DOHH2 (cell line): ENCODE measurements around the gene PDE3B.
A peak's percentile ranks its signal among the peaks of the same experiment; 100 is the strongest.
"Not testable (repeated sequence)": the region's sequence is repeated elsewhere in the genome, so short reads cannot be mapped to it uniquely, and the experiment has no call there.

Experiments
- H3F3A ChIP-seq: fragments of 200-600 bp; sonication (generic), shearing (Covaris generic); 2 replicates; pipeline ENCODE4 v1.6.0; 2016; ENCODE audit warnings: antibody characterized with exemption, mild to moderate bottlenecking; ENCODE audit not compliant: control insufficient read depth, insufficient read depth
- H3K27ac ChIP-seq: fragments of 200-600 bp; sonication (generic); 2 replicates; pipeline ENCODE4 v1.5.1; 2014; ENCODE audit warnings: low read depth, mild to moderate bottlenecking, low read length, moderate library complexity
- H3K27me3 ChIP-seq: fragments of 200-600 bp; sonication (generic); 2 replicates; pipeline ENCODE4 v1.6.1; 2014; ENCODE audit warnings: mild to moderate bottlenecking, low read length, mixed read lengths; ENCODE audit not compliant: control insufficient read depth
- H3K36me3 ChIP-seq: fragments of 200-600 bp; sonication (generic); 2 replicates; pipeline ENCODE4 v1.6.1; 2014; ENCODE audit warnings: mild to moderate bottlenecking, low read length, moderate library complexity, mixed read lengths; ENCODE audit not compliant: control insufficient read depth
- H3K4me1 ChIP-seq: fragments of 200-600 bp; sonication (generic); 2 replicates; pipeline ENCODE4 v1.6.1; 2014; ENCODE audit warnings: mild to moderate bottlenecking, low read length, mixed read lengths; ENCODE audit not compliant: control insufficient read depth
- H3K4me2 ChIP-seq: fragments of 200-600 bp; sonication (generic); 2 replicates; pipeline ENCODE4 v1.6.0; 2014; ENCODE audit warnings: mild to moderate bottlenecking, low read length, moderate library complexity
- H3K4me3 ChIP-seq: fragments of 200-600 bp; sonication (generic); 2 replicates; pipeline ENCODE4 v1.5.1; 2014; ENCODE audit warnings: mild to moderate bottlenecking, low read length, mixed read lengths
- H3K79me2 ChIP-seq: fragments of 200-600 bp; sonication (generic); 2 replicates; pipeline ENCODE4 v1.6.1; 2014; ENCODE audit warnings: mild to moderate bottlenecking, low read length, mixed read lengths; ENCODE audit not compliant: control insufficient read depth
- H3K9me2 ChIP-seq: fragments of 200-600 bp; sonication (generic); replicated peaks from 2 replicates; pipeline ENCODE4 v1.6.1; 2014; ENCODE audit warnings: mild to moderate bottlenecking, low read length, mixed read lengths; ENCODE audit not compliant: control insufficient read depth
- H3K9me3 ChIP-seq: fragments of 200-600 bp; sonication (generic); 2 replicates; pipeline ENCODE4 v1.6.1; 2014; ENCODE audit warnings: antibody characterized with exemption, low read length, mixed read lengths; ENCODE audit not compliant: control insufficient read depth, insufficient read depth
- H4K20me1 ChIP-seq: fragments of 200-600 bp; sonication (generic); 2 replicates; pipeline ENCODE4 v1.6.0; 2014; ENCODE audit warnings: low read depth, mild to moderate bottlenecking, antibody characterized with exemption, low read length, moderate library complexity; ENCODE audit not compliant: control insufficient read depth, insufficient read depth
- EZH2phosphoT487 ChIP-seq: fragments of 200-600 bp; sonication (generic); IDR thresholded peaks from 2 replicates; pipeline ENCODE4 v1.6.1; 2017; ENCODE audit warnings: borderline replicate concordance, mild to moderate bottlenecking, antibody characterized with exemption, low read length, moderate library complexity, mixed read lengths
- TF ChIP-seq, protein P1 (sequence below): fragments of 200-600 bp; sonication (generic); IDR thresholded peaks from one replicate; pipeline ENCODE4 v1.5.1; 2014; ENCODE audit warnings: antibody characterized with exemption, mild to moderate bottlenecking, low read depth, low read length; ENCODE audit not compliant: poor library complexity, severe bottlenecking

PDE3B gene

DNA sequence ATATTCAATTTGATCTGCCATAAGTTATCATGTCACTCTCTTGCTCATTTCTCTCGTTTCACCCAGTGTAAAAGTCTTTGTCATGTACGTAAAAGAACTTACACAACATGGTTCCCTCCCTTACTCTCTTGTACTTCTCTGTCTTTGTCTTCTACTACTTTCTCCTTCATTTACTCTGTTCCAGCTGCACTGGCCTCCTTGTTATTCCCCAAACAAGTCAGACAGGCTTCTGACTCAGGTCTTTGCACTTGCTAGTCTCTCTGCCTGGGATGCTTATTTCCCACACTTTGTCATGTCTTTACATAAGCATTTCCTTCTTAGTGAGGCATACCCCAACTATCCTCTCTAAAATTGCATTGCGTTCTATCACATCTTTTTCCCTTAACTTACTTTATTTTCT, 131.1 kb downstream of the PDE3B start:
- H3K4me3 ChIP-seq, result no peak overlapping the region
- H3F3A ChIP-seq, result no peaks in the 10 kb centered on the region

GRCh38 chr11:14775897-14776296, 132.3 kb downstream of the PDE3B start:
- Histone ChIP-seq H3K27ac (peak overlapping the region; percentile 39), H3K4me2 (peak overlapping the region; percentile 57), H3K36me3 (no peaks in the 10 kb centered on the region)

More for the DNA sequence above, 131.1 kb downstream of the PDE3B start:
- Histone ChIP-seq H3K4me1 (peaks cover 32% of the 10 kb centered on the region), H3K27ac (no peak overlapping the region), H3K4me2 (no peak overlapping the region), H3K36me3 (no peaks in the 10 kb centered on the region), H3K9me2 (no peaks in the 10 kb centered on the region), H3K79me2 (no peaks in the 10 kb centered on the region), H4K20me1 (no peaks in the 10 kb centered on the region), H3K27me3 (no peaks in the 10 kb centered on the region), H3K9me3 (no peaks in the 10 kb centered on the region)
- TF ChIP-seq, protein P1, sequence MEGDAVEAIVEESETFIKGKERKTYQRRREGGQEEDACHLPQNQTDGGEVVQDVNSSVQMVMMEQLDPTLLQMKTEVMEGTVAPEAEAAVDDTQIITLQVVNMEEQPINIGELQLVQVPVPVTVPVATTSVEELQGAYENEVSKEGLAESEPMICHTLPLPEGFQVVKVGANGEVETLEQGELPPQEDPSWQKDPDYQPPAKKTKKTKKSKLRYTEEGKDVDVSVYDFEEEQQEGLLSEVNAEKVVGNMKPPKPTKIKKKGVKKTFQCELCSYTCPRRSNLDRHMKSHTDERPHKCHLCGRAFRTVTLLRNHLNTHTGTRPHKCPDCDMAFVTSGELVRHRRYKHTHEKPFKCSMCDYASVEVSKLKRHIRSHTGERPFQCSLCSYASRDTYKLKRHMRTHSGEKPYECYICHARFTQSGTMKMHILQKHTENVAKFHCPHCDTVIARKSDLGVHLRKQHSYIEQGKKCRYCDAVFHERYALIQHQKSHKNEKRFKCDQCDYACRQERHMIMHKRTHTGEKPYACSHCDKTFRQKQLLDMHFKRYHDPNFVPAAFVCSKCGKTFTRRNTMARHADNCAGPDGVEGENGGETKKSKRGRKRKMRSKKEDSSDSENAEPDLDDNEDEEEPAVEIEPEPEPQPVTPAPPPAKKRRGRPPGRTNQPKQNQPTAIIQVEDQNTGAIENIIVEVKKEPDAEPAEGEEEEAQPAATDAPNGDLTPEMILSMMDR, result no peak
- TF ChIP-seq EZH2phosphoT487, result no peak

GRCh38 chr11:14778460-14778859, 134.9 kb downstream of the PDE3B start:
- H3F3A ChIP-seq, H3K36me3 ChIP-seq, H3K27ac ChIP-seq, H4K20me1 ChIP-seq, H3K9me2 ChIP-seq, H3K4me3 ChIP-seq, H3K4me2 ChIP-seq, H3K9me3 ChIP-seq, H3K27me3 ChIP-seq, H3K79me2 ChIP-seq: not testable (repeated sequence)
- H3K4me1 ChIP-seq, result peaks cover 27% of the 10 kb centered on the region

More at GRCh38 chr11:14775897-14776296, 132.3 kb downstream of the PDE3B start:
- TF ChIP-seq, protein P1, result no peak
- no peaks in the 10 kb centered on the region for H3K79me2 ChIP-seq
- H3K9me3 ChIP-seq, result no peaks in the 10 kb centered on the region
- no peaks in the 10 kb centered on the region for H3F3A ChIP-seq
- H3K27me3 ChIP-seq, result no peaks in the 10 kb centered on the region
- H3K4me3 ChIP-seq, result peak overlapping the region; percentile 43
- H3K4me1 ChIP-seq, result peaks cover 27% of the 10 kb centered on the region
- H4K20me1 ChIP-seq, result no peaks in the 10 kb centered on the region
- H3K9me2 ChIP-seq, result no peaks in the 10 kb centered on the region

- H3K4me2 ChIP-seq, result no peak overlapping the region
- H3K4me1 ChIP-seq, result peaks cover 28% of the 10 kb centered on the region
- H3K27me3 ChIP-seq, result no peaks in the 10 kb centered on the region
- H3F3A ChIP-seq, result peaks cover 2% of the 10 kb centered on the region; the same call in 1 of the 2 replicates
- H4K20me1 ChIP-seq, result no peaks in the 10 kb centered on the region
- H3K9me3 ChIP-seq, result peaks cover 5% of the 10 kb centered on the region; the same call in 1 of the 2 replicates
- no peak overlapping the region for H3K4me3 ChIP-seq
- no peaks in the 10 kb centered on the region for H3K36me3 ChIP-seq
- no peaks in the 10 kb centered on the region for H3K9me2 ChIP-seq
- TF ChIP-seq, protein P1, result no peak
- no peak for TF ChIP-seq EZH2phosphoT487
- no peak overlapping the region for H3K27ac ChIP-seq
- H3K79me2 ChIP-seq, result no peaks in the 10 kb centered on the region
These were observed 140.2 kb downstream of the PDE3B start for GRCh38 chr11:14783788-14784187.
